ENCODE measurements around the gene GDPD3. TPM values are rescaled to one million over a fixed set of nuclear protein-coding genes. Genes with fewer than 3 reads are reported as not detected.
"Not testable (repeated sequence)": the region's sequence is repeated elsewhere in the genome, so short reads cannot be mapped to it uniquely, and the experiment has no call there.

GDPD3 gene
- polyA plus RNA-seq, 3 donors: 1.2 to 5.6 (median 3.4) TPM

- WGBS, 3 donors: 69 to 80% (median 71%) methylated on average over 4 of the region's 4 CpGs
- H3K27ac ChIP-seq (ENCODE audit: low read depth, low read length): no peak overlapping the region
Observed at GRCh38 chr16:30131869-30132475, 18.6 kb upstream of the GDPD3 start.

GRCh38 chr16:30127993-30128392 is 14.7 kb upstream of the GDPD3 start:
- WGBS, 3 donors: 82 to 95% (median 85%) methylated on average over 1 of the region's 1 CpG
- no peak overlapping the region for H3K27ac ChIP-seq (ENCODE audit: low read depth, low read length)

GRCh38 chr16:30125690-30126089 is 12.4 kb upstream of the GDPD3 start:
- not testable (repeated sequence) for H3K27ac ChIP-seq (ENCODE audit: low read depth, low read length)
- 94 to 96% (median 96%) methylated on average over 9 of the region's 9 CpGs for WGBS, 3 donors

GRCh38 chr16:30124985-30125379 is 11.6 kb upstream of the GDPD3 start:
- H3K27ac ChIP-seq (ENCODE audit: low read depth, low read length): no peak overlapping the region
- WGBS, 3 donors: 84 to 96% (median 93%) methylated on average over 4 of the region's 4 CpGs

GRCh38 chr16:30122604-30123160 is 9.3 kb upstream of the GDPD3 start:
- 2 to 3% (median 2%) methylated on average over 27 to 42 of the region's 42 CpGs for WGBS, 3 donors
- H3K27ac ChIP-seq (ENCODE audit: low read depth, low read length): peak overlapping the region; percentile 29

GRCh38 chr16:30121741-30122571 is 8.6 kb upstream of the GDPD3 start:
- 34 to 59% (median 45%) methylated on average over 30 to 31 of the region's 31 CpGs for WGBS, 3 donors
- H3K27ac ChIP-seq (ENCODE audit: low read depth, low read length): peak overlapping the region; percentile 29

GRCh38 chr16:30120340-30121105 is 7.2 kb upstream of the GDPD3 start:
- H3K27ac ChIP-seq (ENCODE audit: low read depth, low read length): no peak overlapping the region
- 89 to 95% (median 94%) methylated on average over 3 of the region's 3 CpGs for WGBS, 3 donors

- no peak overlapping the region for H3K27ac ChIP-seq (ENCODE audit: low read depth, low read length)
- WGBS, 3 donors: 78 to 91% (median 82%) methylated on average over 2 of the region's 2 CpGs
Observed at GRCh38 chr16:30119428-30119827, 6.1 kb upstream of the GDPD3 start.

GRCh38 chr16:30117768-30118167 is 4.4 kb upstream of the GDPD3 start:
- no peak overlapping the region for H3K27ac ChIP-seq (ENCODE audit: low read depth, low read length)
- WGBS, 3 donors: 94 to 98% (median 96%) methylated on average over 10 of the region's 10 CpGs

- WGBS, 3 donors: 89 to 93% (median 90%) methylated on average over 16 of the region's 16 CpGs
Observed at GRCh38 chr16:30116291-30117207, 3.2 kb upstream of the GDPD3 start.

GRCh38 chr16:30115238-30115637 is 1.9 kb upstream of the GDPD3 start:
- WGBS, 3 donors: 58 to 91% (median 81%) methylated on average over 7 of the region's 7 CpGs
- H3K27ac ChIP-seq (ENCODE audit: low read depth, low read length): no peak overlapping the region

More at GRCh38 chr16:30116291-30117207, 3.2 kb upstream of the GDPD3 start:
- no peak overlapping the region for H3K27ac ChIP-seq (ENCODE audit: low read depth, low read length)

- not testable (repeated sequence) for H3K27ac ChIP-seq (ENCODE audit: low read depth, low read length)
- 78 to 90% (median 78%) methylated on average over 7 of the region's 7 CpGs for WGBS, 3 donors
Observed at GRCh38 chr16:30114833-30115232, 1.5 kb upstream of the GDPD3 start.

GRCh38 chr16:30114411-30114810 is 1.1 kb upstream of the GDPD3 start:
- H3K27ac ChIP-seq (ENCODE audit: low read depth, low read length): no peak overlapping the region
- WGBS, 3 donors: 54 to 82% (median 64%) methylated on average over 10 to 11 of the region's 11 CpGs

- whole genome bisulfite sequencing, 3 donors: 83 to 86% (median 84%) methylated on average over 20 of the region's 20 CpGs
- H3K27ac ChIP-seq (ENCODE audit: low read depth, low read length): no peak overlapping the region
Observed at GRCh38 chr16:30113711-30114333, 485 bp upstream of the GDPD3 start.

GRCh38 chr16:30112197-30113030 is 923 bp downstream of the GDPD3 start:
- H3K27ac ChIP-seq (ENCODE audit: low read depth, low read length): no peak overlapping the region
- WGBS, 3 donors: 78 to 86% (median 82%) methylated on average over 28 to 29 of the region's 29 CpGs

- H3K27ac ChIP-seq (ENCODE audit: low read depth, low read length): no peak overlapping the region
- WGBS, 3 donors: 65 to 81% (median 68%) methylated on average over 7 of the region's 7 CpGs
Observed at GRCh38 chr16:30110661-30111060, 2.7 kb downstream of the GDPD3 start.
